Adrenal gland (tissue), 5 donors: ENCODE measurements around the gene MMADHC.

Experiments used
- POLR2A ChIP-seq, 2 donors: fragments of 450-650 bp; IDR thresholded peaks; one replicate each; pipeline ENCODE4 v1.6.1; 2017; ENCODE audit warnings: antibody characterized with exemption in 2 of 2, mild to moderate bottlenecking in 2 of 2, moderate library complexity in 1 of 2
- TF ChIP-seq, protein P1 (sequence below), 6 experiments: fragments of 450-650 bp in 4 of 6; fragments of 200-600 bp in 2 of 6; sonication (generic) in 1 of 6; IDR thresholded peaks; 1 replicate in 5 of 6; 2 replicates in 1 of 6; pipeline versions ENCODE4 v1.5.1 to v1.8.0; 2016 to 2021; ENCODE audit warnings: antibody characterized with exemption in 6 of 6, mild to moderate bottlenecking in 2 of 6, moderate library complexity in 1 of 6
- donor health status: DM: no; HTN: no; CAD: no.

DNA sequence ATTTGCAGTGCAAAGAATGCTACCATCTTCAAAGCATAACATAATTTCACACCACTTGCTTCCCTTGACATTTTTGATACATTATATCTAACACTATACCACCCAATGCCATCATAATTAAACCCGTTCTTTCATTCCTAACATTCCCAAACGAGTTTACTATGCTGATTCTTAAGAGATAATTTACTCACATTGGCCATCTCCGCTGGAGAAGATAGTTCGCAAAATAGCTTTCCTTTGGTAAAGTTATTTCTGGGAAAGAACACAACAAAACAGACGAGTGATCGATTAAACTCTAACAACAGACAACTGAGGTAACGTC lies 716 bp downstream of the MMADHC start:
- TF ChIP-seq, protein P1, sequence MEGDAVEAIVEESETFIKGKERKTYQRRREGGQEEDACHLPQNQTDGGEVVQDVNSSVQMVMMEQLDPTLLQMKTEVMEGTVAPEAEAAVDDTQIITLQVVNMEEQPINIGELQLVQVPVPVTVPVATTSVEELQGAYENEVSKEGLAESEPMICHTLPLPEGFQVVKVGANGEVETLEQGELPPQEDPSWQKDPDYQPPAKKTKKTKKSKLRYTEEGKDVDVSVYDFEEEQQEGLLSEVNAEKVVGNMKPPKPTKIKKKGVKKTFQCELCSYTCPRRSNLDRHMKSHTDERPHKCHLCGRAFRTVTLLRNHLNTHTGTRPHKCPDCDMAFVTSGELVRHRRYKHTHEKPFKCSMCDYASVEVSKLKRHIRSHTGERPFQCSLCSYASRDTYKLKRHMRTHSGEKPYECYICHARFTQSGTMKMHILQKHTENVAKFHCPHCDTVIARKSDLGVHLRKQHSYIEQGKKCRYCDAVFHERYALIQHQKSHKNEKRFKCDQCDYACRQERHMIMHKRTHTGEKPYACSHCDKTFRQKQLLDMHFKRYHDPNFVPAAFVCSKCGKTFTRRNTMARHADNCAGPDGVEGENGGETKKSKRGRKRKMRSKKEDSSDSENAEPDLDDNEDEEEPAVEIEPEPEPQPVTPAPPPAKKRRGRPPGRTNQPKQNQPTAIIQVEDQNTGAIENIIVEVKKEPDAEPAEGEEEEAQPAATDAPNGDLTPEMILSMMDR (IDR thresholded peaks at IDR 0.05) = no peak
- no peak for TF ChIP-seq POLR2A (IDR thresholded peaks at IDR 0.05)
